ENCODE measurements around the gene TAS1R1.

The TAS1R1 gene

DNA sequence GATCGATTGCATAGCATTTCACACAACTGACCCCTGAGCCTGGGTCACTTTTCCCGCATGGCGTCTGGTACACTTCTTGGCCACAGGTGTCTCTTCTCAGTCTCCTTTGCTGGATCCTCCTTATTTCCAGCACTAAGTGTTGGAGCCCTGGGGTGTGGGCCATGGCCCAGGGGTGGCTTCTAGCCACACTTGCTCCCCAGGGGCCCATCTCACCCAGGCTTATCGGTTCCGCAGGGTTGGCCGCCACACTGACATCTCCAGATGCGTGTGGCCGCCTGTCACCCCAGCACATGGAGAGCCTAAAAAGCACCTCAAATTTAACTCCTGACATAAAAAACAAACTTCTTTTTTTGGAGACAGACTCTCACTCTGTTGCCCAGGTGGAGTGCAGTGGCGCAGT is 71.9 kb downstream of the TAS1R1 start:
- Mint-ChIP-seq H3K9me3 (no peaks in the 10 kb centered on the region), H3K36me3 (peaks cover 8% of the 10 kb centered on the region), H3K4me1 (peaks cover 25% of the 10 kb centered on the region), H3K27me3 (no peaks in the 10 kb centered on the region), H3K4me3 (peak overlapping the region; percentile 59), H3K27ac (peak overlapping the region; percentile 68)
- DNase-seq (ENCODE audit: low spot score in 2 of 2) = no peak
- ATAC-seq (ENCODE audit: low read depth) = peak; percentile 30

DNA sequence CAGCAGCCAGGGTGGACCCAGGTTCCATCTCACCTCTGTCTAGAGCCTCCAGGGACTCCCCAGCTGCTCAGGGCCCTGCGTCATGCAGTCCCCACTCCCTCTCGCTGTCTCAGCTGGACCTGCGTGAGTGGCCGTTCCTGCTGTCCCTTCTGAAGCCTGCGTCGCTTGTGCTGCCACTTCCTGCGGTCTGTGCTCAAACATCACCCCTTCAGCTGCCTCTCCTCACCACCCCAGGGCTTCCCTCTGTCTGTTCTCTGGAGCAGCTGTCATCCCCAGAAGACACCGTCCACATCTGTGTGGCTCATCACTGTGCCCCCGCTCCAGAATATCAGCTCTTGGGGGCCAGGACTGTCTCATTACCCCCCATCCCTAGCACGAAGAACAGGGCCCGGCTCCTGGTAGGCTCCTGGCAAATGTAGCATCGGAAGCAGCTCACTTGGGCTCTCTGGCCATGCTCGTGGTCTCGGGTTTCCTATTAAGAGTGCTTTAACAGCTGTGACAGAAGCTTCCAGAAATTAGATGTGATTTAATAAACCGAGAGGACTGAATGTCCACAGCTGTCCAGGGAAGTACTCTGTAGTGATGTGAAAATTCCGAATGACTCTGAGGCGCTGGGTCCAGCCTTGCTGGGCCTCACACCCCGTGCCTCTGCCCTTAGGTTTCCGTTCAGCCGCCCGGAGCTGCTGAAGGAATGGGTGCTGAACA is 72.9 kb downstream of the TAS1R1 start:
- Mint-ChIP-seq H3K27ac (no peak overlapping the region), H3K27me3 (no peaks in the 10 kb centered on the region), H3K4me3 (peak overlapping the region; percentile 32), H3K36me3 (peaks cover 10% of the 10 kb centered on the region), H3K4me1 (peaks cover 25% of the 10 kb centered on the region), H3K9me3 (no peaks in the 10 kb centered on the region)
- ATAC-seq (ENCODE audit: low read depth) (no peak), DNase-seq (ENCODE audit: low spot score in 2 of 2) (no peak)

DNA sequence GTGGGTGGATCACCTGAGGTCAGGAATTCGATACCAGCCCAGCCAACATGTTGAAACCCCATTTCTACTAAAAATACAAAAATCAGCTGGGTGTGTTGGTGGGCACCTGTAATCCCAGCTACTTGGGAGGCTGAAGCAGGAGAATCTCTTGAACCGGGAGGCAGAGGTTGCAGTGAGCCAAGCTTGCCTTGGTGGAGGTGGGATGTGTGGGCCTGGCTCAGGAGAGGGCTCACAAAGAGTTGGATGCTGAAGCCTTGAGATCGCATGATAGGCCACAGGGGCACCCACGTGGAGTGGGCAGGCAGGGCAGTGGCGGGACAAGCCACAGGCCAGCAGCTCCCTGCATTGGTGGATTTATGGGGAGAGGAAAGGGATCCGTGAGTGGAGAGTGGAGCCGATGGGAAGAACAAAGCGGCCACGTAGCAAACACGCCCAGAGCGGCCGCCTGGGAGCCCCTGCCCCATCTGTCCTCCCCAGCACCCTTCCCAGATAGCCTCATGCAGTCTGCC is 73.9 kb downstream of the TAS1R1 start:
- no peak for ATAC-seq (ENCODE audit: low read depth)
- H3K27ac Mint-ChIP-seq = no peak overlapping the region
- no peaks in the 10 kb centered on the region for H3K27me3 Mint-ChIP-seq
- peaks cover 22% of the 10 kb centered on the region for H3K4me1 Mint-ChIP-seq
- no peaks in the 10 kb centered on the region for H3K9me3 Mint-ChIP-seq
- H3K4me3 Mint-ChIP-seq = no peak overlapping the region
- H3K36me3 Mint-ChIP-seq = peaks cover 14% of the 10 kb centered on the region
- DNase-seq (ENCODE audit: low spot score in 2 of 2) = no peak
